HUES6 (cell line): ENCODE results near the gene KRTAP19-7.

Experiments used
- H3K27ac ChIP-seq: 2 replicates; pipeline ENCODE4 v1.7.0; 2013; ENCODE audit warnings: low read depth, mild to moderate bottlenecking, low read length, inconsistent platforms
- H3K27me3 ChIP-seq: 2 replicates; pipeline ENCODE4 v1.6.1; 2013; ENCODE audit warnings: low read length; ENCODE audit not compliant: control insufficient read depth, insufficient read depth
- H3K36me3 ChIP-seq: 2 replicates; pipeline ENCODE4 v1.6.1; 2013; ENCODE audit warnings: low read length; ENCODE audit not compliant: control insufficient read depth, insufficient read depth
- H3K4me1 ChIP-seq: 2 replicates; pipeline ENCODE4 v1.6.1; 2013; ENCODE audit warnings: low read length; ENCODE audit not compliant: control insufficient read depth, insufficient read depth
- H3K4me3 ChIP-seq: 2 replicates; pipeline ENCODE4 v1.5.1; 2013; ENCODE audit warnings: low read depth, low read length
- H3K9ac ChIP-seq: one replicate; pipeline ENCODE4 v1.6.1; 2013; ENCODE audit warnings: mild to moderate bottlenecking, low read length
- H3K9me3 ChIP-seq: 2 replicates; pipeline ENCODE4 v1.6.1; 2013; ENCODE audit warnings: low read depth, low read length; ENCODE audit not compliant: control insufficient read depth, insufficient read depth

Gene KRTAP19-7, protein sequence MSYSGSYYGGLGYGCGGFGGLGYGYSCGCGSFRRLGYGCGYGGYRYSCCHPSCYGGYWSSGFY

DNA sequence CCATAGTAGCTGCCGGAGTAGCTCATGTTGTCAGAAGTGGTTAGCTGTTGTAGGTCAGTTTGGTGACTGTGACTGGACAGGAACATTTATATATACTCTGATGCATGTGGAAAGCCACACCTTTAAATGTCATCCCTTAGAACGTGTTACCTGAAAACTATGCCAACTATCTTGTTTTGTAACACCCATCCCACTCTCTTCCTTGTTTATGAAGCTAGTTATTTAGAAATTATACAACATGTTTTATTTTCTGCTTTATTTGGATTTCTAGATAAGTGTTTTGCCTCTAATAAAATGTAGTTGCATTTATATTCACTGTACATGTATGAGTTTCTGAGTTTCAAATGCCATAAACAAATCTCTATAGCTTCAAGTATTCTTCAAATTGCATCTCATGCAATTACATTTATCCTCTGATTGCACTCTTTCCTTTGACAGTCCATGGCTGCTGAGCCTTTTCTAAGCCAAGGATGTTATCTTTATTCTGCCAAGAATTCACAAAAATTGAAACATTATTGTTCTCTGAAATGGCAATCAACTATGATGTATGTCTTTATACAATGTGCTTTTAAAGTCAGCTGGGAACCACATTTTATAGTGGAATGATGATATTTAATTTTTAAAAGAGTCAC, at the start of gene KRTAP19-7:
KRTAP19-7 (minus strand) TSS at position 51 of the 632 bp plus-strand sequence; CDS start at position 26, 25 bp downstream.
- no peak within 1 kb of the TSS for H3K9ac ChIP-seq
- H3K4me3 ChIP-seq, result no peak within 1 kb of the TSS
- no peak within 1 kb of the TSS for H3K27ac ChIP-seq
- no peaks in the 10 kb centered on the region for H3K36me3 ChIP-seq
- no peaks in the 10 kb centered on the region for H3K4me1 ChIP-seq
- no peaks in the 10 kb centered on the region for H3K9me3 ChIP-seq
- H3K27me3 ChIP-seq, result no peaks in the 10 kb centered on the region

DNA sequence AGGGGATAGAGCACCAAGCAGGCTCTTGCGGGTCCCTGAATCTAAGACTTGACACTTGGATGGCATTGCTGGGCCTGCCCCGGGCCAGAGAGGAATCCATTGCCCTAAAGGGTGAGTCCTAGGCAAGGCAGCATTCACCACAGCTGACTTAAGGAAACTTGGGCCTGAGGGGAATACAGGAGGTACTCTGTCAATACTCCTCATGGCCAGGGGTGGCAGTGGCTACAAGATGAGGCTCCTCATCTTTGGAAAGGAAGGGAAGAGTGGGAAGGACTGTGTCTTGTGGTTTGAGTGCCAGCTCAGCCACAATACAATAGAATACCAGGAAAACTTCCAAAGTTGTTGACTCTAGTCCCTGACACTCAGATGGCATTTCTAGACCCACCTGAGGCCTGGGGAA, 44.9 kb upstream of the KRTAP19-7 start:
- no peaks in the 10 kb centered on the region for H3K27me3 ChIP-seq
- H3K4me1 ChIP-seq, result no peaks in the 10 kb centered on the region
- no peaks in the 10 kb centered on the region for H3K36me3 ChIP-seq
- no peaks in the 10 kb centered on the region for H3K9me3 ChIP-seq
- no peak overlapping the region for H3K4me3 ChIP-seq
- H3K27ac ChIP-seq, result no peak overlapping the region
- no peak overlapping the region for H3K9ac ChIP-seq

DNA sequence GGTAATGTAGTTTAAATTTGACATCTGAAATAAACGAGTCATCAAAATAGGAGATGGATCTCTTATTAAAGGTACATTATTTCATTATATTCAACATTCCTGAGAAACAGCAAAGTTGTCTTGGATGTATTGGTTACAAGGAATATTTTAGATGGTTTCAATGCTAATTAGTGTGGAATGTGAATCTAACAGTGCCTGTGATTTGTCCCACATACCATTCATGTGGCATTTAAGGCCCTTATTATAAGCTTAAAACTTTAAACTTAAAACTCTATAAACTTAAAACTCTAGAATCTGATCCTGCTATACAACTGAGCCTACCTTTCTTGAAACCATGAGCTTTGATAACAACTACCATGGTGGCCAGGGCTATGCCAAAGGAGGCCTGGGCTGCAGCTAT, 39.7 kb upstream of the KRTAP19-7 start, which contains the start of gene KRTAP22-1:
KRTAP22-1 (plus strand) TSS at position 301 of the 400 bp plus-strand sequence.
- Histone ChIP-seq H3K4me3 (no peak within 1 kb of the TSS), H3K9me3 (no peaks in the 10 kb centered on the region), H3K9ac (no peak within 1 kb of the TSS), H3K4me1 (no peaks in the 10 kb centered on the region), H3K36me3 (no peaks in the 10 kb centered on the region), H3K27me3 (no peaks in the 10 kb centered on the region), H3K27ac (no peak within 1 kb of the TSS)

DNA sequence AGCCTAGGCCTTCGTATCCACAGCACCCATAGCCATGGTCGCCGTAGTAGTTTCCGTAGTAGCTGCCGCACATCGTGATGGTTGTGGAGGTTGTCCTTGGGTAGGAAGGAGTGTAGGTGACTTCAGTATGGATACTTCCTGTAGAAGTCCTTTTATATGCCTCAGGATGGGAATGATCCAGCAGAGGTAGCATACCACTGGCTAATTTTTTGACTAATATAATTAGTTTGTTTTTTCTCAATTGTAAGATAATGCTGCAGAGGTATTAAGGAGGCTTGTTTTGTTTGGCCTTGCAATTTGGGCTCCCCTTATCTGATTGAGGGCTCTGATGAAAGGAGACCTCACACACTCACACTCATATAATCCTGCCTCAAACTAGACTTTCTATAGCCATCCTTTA, 37.7 kb upstream of the KRTAP19-7 start, which contains the start of gene KRTAP6-2:
KRTAP6-2 (minus strand) TSS at position 101 of the 400 bp plus-strand sequence; CDS start at position 73, 28 bp downstream.
- no peaks in the 10 kb centered on the region for H3K36me3 ChIP-seq
- no peaks in the 10 kb centered on the region for H3K9me3 ChIP-seq
- H3K27ac ChIP-seq, result no peak within 1 kb of the TSS
- H3K27me3 ChIP-seq, result no peaks in the 10 kb centered on the region
- H3K4me3 ChIP-seq, result no peak within 1 kb of the TSS
- H3K4me1 ChIP-seq, result no peaks in the 10 kb centered on the region
- no peak within 1 kb of the TSS for H3K9ac ChIP-seq

DNA sequence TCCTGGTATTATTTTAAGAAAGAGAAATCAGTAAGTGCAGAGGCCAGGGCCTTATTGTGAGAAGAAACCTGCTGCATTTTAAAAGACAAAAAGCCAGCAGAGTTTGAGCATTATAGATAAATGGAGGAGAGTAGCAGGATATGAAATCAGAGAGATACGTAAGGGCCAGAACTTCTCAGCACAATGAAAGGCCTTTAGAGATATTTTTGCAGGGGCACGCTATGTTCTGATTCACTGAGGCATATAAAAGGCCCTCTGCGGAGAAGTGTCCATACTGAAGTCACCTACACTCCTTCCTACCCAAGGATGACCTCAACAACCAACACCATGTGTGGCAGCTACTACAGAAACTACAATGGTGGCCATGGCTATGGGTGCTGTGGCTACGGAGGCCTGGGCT, 31.0 kb upstream of the KRTAP19-7 start, which contains the start of gene KRTAP6-3:
KRTAP6-3 (plus strand) TSS at position 301 of the 400 bp plus-strand sequence; CDS start at position 307, 6 bp downstream.
- no peaks in the 10 kb centered on the region for H3K27me3 ChIP-seq

DNA sequence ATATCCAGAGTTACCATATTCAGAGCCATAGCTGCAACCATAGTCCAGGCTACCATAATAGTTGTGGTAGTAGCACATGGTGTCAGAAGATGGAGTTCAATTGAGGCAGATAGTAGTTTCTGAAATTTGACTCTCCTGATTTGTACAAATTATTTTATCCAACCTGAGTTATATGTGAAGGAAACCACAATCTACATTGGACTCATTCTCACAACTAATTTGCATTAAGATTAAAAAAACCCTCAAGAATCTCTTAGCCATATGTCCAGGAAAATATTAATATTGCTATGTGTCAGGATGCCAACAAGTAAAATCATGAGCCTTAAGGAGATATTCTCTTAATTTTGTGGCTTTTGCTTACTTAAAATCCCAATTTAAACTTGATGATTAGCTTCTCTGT, 29.2 kb upstream of the KRTAP19-7 start, which contains the start of gene KRTAP22-2:
KRTAP22-2 (minus strand) TSS at position 101 of the 400 bp plus-strand sequence.
- Histone ChIP-seq H3K36me3 (no peaks in the 10 kb centered on the region), H3K4me3 (no peak within 1 kb of the TSS), H3K4me1 (no peaks in the 10 kb centered on the region), H3K27ac (no peak within 1 kb of the TSS), H3K9me3 (no peaks in the 10 kb centered on the region), H3K9ac (no peak within 1 kb of the TSS), H3K27me3 (no peaks in the 10 kb centered on the region)

More for the DNA sequence above, 31.0 kb upstream of the KRTAP19-7 start, which contains the start of gene KRTAP6-3:
- H3K4me1 ChIP-seq, result no peaks in the 10 kb centered on the region
- H3K9ac ChIP-seq, result no peak within 1 kb of the TSS
- no peaks in the 10 kb centered on the region for H3K9me3 ChIP-seq
- H3K4me3 ChIP-seq, result no peak within 1 kb of the TSS
- no peak within 1 kb of the TSS for H3K27ac ChIP-seq
- no peaks in the 10 kb centered on the region for H3K36me3 ChIP-seq

DNA sequence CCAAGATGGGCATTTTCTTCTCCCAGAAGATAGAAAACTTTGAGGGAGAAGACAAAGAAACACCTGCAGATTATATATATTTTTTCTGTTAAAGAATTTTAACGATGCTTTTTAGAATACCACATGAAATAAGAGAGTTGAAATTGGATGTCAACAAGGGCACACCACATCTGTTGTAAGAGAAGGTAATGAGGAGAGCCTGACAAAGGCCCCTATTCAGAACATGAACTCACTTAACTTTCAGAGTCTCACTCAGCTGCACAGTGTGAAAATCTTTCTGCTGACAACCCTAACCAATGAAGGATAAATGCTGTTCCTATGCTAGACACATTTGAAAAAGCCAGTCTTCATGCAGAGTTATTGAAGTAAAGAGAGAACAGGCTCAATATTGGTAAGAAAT, 21.8 kb upstream of the KRTAP19-7 start:
- Histone ChIP-seq H3K27ac (no peak overlapping the region), H3K36me3 (no peaks in the 10 kb centered on the region), H3K27me3 (no peaks in the 10 kb centered on the region), H3K9ac (no peak overlapping the region), H3K4me3 (no peak overlapping the region), H3K4me1 (no peaks in the 10 kb centered on the region), H3K9me3 (no peaks in the 10 kb centered on the region)

DNA sequence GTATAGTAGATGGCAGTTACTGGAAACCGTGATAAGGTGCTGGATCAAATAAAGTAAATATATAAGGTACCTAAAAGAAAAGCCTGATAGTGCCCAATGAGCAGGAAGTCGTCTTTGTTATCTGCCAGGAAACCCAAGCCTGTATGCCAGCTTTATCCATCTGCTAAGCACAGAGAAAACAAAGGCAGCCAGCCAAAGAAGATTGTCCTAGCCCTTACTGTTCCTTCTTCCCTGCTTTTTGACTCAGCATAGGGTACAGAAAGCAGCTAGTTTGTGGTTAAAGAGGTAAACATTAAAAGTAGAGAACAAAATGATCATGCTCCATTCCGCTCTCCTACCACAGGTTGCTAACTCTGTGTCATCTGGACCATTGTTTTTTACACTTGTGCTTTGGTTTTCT, 19.0 kb upstream of the KRTAP19-7 start:
- Histone ChIP-seq H3K9ac (no peak overlapping the region), H3K9me3 (no peaks in the 10 kb centered on the region), H3K27me3 (no peaks in the 10 kb centered on the region), H3K36me3 (no peaks in the 10 kb centered on the region), H3K4me3 (no peak overlapping the region), H3K27ac (no peak overlapping the region), H3K4me1 (no peaks in the 10 kb centered on the region)

DNA sequence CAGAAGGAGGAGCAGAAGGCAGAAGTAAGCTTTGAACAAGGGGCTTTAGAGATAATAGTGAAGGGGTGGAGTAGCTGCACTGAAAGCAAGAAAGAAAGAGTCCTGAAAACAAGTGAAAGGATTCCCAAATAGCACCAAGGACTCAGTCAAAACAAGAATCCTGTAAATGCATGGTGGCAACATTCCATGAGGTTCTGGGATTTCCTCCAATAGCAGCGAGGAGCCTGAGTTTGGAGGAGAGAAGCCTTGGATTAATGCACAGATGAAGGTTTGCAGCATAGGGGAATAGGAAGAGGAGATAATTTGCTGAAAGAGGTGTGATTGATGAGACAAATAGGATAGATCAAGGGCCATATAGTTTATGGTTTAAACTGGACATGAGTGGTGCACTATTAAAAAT, 18.2 kb upstream of the KRTAP19-7 start:
- H3K27me3 ChIP-seq, result no peaks in the 10 kb centered on the region
- H3K4me1 ChIP-seq, result no peaks in the 10 kb centered on the region
- H3K27ac ChIP-seq, result no peak overlapping the region
- H3K36me3 ChIP-seq, result no peaks in the 10 kb centered on the region
- H3K9me3 ChIP-seq, result no peaks in the 10 kb centered on the region
- no peak overlapping the region for H3K9ac ChIP-seq
- H3K4me3 ChIP-seq, result no peak overlapping the region

DNA sequence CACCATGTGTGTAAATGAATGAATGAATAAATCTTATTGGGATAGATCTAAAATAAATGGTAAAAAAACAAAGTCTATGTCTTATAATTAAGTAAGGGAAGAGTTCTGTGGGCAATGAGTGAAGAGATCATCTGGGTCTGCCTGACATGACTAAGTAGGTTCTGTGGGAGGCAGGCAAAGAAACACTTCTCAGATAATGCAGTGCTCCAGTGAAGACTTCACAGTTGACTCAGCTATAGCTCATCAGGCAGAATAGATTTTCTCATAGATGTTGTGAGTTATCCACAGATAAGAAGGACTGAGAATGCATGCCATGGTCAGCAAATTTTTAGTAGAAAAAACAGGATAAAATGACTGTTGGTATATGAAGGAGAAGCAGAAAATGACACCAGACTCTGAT, 16.7 kb upstream of the KRTAP19-7 start:
- no peak overlapping the region for H3K4me3 ChIP-seq
- no peaks in the 10 kb centered on the region for H3K27me3 ChIP-seq
- no peak overlapping the region for H3K9ac ChIP-seq
- no peaks in the 10 kb centered on the region for H3K36me3 ChIP-seq
- H3K9me3 ChIP-seq, result no peaks in the 10 kb centered on the region
- no peak overlapping the region for H3K27ac ChIP-seq
- no peaks in the 10 kb centered on the region for H3K4me1 ChIP-seq

DNA sequence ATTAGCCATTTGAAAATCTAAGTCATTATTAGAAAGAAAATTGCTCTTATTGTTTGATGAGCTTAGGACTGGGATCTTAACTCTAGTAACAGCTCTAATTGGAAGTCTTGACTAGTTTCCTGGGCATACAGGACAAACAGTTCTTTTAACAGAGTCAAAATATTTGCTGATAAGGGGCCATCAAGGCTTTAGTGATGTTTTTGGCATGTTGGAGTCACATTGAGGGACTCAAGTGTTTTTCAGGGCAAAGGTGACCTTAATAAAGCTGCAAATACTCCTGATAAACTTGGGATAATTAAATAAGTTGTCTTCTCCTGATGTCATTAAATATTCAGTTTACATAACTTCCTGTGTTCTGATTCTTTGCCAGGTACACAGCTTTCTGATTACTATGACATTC, 6.5 kb upstream of the KRTAP19-7 start:
- Histone ChIP-seq H3K9me3 (no peaks in the 10 kb centered on the region), H3K9ac (no peak overlapping the region), H3K4me1 (no peaks in the 10 kb centered on the region), H3K27me3 (no peaks in the 10 kb centered on the region), H3K27ac (no peak overlapping the region), H3K4me3 (no peak overlapping the region), H3K36me3 (no peaks in the 10 kb centered on the region)
